ENCODE measurements around the gene CHRM1. TPM values are rescaled to one million over a fixed set of nuclear protein-coding genes. Genes with fewer than 3 reads are reported as not detected.
A peak's percentile ranks its signal among the peaks of the same experiment; 100 is the strongest.

Gene CHRM1
- total RNA-seq, 1 donor from 2014 or later: 4.7 TPM

- Histone ChIP-seq H3K9me3 (no peaks in the 10 kb centered on the region), H3K4me1 (peaks cover 16% of the 10 kb centered on the region), H3K4me3 (no peak overlapping the region), H3K27ac (no peak overlapping the region), H3K27me3 (no peaks in the 10 kb centered on the region), H3K36me3 (no peaks in the 10 kb centered on the region)
- intact Hi-C loops (cut with DNase I): no loop called here
- TF ChIP-seq, protein P1, sequence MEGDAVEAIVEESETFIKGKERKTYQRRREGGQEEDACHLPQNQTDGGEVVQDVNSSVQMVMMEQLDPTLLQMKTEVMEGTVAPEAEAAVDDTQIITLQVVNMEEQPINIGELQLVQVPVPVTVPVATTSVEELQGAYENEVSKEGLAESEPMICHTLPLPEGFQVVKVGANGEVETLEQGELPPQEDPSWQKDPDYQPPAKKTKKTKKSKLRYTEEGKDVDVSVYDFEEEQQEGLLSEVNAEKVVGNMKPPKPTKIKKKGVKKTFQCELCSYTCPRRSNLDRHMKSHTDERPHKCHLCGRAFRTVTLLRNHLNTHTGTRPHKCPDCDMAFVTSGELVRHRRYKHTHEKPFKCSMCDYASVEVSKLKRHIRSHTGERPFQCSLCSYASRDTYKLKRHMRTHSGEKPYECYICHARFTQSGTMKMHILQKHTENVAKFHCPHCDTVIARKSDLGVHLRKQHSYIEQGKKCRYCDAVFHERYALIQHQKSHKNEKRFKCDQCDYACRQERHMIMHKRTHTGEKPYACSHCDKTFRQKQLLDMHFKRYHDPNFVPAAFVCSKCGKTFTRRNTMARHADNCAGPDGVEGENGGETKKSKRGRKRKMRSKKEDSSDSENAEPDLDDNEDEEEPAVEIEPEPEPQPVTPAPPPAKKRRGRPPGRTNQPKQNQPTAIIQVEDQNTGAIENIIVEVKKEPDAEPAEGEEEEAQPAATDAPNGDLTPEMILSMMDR (IDR thresholded peaks at IDR 0.05): no peak
- no peak for ATAC-seq
- no peak for DNase-seq
Measured at GRCh38 chr11:62911137-62912130, 9.7 kb downstream of the CHRM1 start.

GRCh38 chr11:62910141-62910882 lies 10.9 kb downstream of the CHRM1 start:
- peaks cover 20% of the 10 kb centered on the region for H3K4me1 ChIP-seq
- H3K4me3 ChIP-seq: peak overlapping the region; percentile 36
- TF ChIP-seq, protein P1 (IDR thresholded peaks at IDR 0.05): no peak
- H3K9me3 ChIP-seq: no peaks in the 10 kb centered on the region
- H3K36me3 ChIP-seq: no peaks in the 10 kb centered on the region
- H3K27me3 ChIP-seq: no peaks in the 10 kb centered on the region
- ATAC-seq (no peak), DNase-seq (no peak)
- peak overlapping the region; percentile 77 for H3K27ac ChIP-seq
- intact Hi-C loops (cut with DNase I): no loop called here

DNA sequence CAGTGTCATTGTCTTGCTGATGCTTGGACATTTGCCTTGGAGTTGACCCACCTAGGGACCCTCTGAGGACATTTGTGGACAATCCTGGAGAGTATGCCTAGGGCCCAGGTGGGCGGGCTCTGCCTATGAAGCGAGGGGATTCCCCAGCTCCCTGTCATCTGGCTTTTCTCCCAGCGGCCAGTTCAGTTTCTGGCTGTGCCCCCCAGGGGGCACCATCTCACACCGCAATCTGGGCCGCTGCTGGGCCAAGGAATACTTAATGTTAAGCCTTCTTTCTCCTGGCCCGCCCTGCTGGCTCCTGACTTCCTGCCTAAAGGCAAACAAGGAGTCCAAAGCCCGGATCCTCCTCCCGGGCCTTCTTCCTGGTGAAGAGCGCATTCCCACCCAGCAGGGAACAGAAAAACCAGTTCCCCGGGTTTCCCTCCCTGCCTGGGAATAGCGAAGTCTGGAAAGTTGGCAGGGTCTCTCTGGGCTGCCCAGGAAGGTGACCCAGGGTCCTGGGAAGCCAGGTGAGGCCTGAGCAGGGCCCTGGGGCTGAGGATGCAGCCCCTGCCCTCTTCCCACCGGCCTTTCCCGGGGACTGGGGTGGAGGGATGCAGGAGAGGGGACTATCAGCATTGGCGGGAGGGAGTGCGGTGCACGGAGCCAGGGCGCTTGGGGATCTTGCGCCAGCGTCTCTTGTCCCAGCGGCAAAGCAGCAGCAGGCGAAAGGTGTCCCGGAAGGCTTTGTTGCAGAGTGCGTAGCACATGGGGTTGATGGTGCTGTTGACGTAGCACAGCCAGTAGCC lies 11.9 kb downstream of the CHRM1 start:
- Histone ChIP-seq H3K4me3 (peak overlapping the region; percentile 36), H3K9me3 (no peaks in the 10 kb centered on the region), H3K4me1 (peaks cover 20% of the 10 kb centered on the region), H3K27me3 (no peaks in the 10 kb centered on the region), H3K27ac (peak overlapping the region; percentile 77), H3K36me3 (no peaks in the 10 kb centered on the region)
- intact Hi-C loops (cut with DNase I): loop anchor here (5.0 kb wide), 1 partner anchor 113 kb away; no protein-coding TSS in a partner anchor
- TF ChIP-seq, protein P1 (IDR thresholded peaks at IDR 0.05): peak; percentile 60
- DNase-seq (peak; percentile 85), ATAC-seq (peak; percentile 80)

DNA sequence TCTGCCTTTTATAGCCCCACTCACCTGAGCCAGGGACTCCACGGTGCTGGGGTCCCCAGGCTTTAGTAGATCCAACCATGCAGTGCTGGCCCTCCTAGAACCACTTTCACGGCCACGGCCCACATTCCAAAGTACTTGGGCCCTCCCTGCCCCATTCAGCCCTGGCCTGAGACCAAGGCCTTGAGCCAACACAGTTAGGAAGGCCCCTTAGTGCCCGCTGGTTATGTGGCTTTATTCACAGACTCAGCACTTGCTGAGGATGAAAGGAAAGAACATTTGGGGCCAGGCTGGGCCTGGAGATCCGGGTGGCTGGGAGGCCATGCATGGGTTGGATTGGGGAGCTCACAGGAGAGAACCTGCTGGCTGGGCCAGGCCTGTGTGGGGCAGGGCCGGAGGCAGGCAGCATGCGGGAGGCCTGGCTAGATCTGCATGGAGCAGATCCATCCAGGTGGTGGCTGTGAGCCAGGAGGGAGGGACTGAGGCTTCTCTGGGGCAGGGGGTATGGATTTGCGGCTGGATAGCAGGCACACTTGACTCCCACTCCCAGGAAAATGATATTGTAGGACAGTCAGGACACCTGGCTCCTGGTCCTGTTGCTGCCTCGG lies 12.6 kb downstream of the CHRM1 start:
- Histone ChIP-seq H3K27ac (peak overlapping the region; percentile 77), H3K27me3 (no peaks in the 10 kb centered on the region), H3K4me1 (peaks cover 20% of the 10 kb centered on the region), H3K9me3 (no peaks in the 10 kb centered on the region), H3K36me3 (no peaks in the 10 kb centered on the region), H3K4me3 (no peak overlapping the region)
- DNase-seq (peak; percentile 78), ATAC-seq (peak; percentile 48)
- intact Hi-C loops (cut with DNase I): loop anchor here (5.0 kb wide), 1 partner anchor 114 kb away; no protein-coding TSS in a partner anchor
- TF ChIP-seq, protein P1 (IDR thresholded peaks at IDR 0.05): no peak

All from upper lobe of right lung (tissue), 1 donor.